ENCODE data around the gene CHKA.

DNA sequence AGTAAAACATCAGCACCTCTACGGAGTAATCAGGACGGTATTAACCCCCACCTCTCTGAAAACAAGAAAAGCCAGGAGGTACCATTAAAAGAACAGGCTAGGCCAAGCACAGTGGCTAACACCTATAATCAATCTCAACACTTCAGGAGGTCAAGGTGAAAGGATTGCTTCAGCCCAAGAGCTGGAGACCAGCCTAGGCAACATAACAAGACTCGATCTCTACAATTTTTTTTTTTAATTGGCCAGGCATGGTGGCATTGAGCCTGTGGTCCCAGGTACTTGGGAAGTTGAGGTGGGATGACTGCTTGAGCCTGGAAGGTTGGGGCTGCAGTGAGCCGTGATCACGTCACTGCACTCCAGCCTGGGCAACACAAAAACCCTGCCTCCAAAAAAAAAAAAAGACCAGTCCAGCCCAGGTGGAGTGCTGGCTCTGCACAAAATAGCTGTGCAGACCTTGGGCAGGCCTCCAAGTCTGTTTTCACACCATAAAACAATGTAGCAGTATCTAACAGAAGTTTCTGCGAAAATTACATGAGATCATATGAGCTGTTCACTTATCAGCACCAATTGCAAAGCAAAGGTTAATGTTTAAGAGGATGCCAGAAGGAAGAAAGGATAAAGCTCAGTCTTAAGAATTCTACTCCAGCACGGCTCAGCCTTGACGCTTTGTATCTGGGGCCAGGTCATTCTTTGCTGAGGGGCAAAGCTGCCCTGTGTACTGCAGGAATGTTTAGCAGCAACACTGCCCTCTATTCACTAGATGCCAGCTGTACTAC is 14.8 kb downstream of the CHKA start:
- TF ChIP-seq TAF1 (IDR thresholded peaks at IDR 0.05; ENCODE audit: borderline replicate concordance, insufficient read depth, low read length) (no peak), POLR2AphosphoS5 (IDR thresholded peaks at IDR 0.05; ENCODE audit: low read depth, low read length) (no peak)
- TF ChIP-seq, protein P1, sequence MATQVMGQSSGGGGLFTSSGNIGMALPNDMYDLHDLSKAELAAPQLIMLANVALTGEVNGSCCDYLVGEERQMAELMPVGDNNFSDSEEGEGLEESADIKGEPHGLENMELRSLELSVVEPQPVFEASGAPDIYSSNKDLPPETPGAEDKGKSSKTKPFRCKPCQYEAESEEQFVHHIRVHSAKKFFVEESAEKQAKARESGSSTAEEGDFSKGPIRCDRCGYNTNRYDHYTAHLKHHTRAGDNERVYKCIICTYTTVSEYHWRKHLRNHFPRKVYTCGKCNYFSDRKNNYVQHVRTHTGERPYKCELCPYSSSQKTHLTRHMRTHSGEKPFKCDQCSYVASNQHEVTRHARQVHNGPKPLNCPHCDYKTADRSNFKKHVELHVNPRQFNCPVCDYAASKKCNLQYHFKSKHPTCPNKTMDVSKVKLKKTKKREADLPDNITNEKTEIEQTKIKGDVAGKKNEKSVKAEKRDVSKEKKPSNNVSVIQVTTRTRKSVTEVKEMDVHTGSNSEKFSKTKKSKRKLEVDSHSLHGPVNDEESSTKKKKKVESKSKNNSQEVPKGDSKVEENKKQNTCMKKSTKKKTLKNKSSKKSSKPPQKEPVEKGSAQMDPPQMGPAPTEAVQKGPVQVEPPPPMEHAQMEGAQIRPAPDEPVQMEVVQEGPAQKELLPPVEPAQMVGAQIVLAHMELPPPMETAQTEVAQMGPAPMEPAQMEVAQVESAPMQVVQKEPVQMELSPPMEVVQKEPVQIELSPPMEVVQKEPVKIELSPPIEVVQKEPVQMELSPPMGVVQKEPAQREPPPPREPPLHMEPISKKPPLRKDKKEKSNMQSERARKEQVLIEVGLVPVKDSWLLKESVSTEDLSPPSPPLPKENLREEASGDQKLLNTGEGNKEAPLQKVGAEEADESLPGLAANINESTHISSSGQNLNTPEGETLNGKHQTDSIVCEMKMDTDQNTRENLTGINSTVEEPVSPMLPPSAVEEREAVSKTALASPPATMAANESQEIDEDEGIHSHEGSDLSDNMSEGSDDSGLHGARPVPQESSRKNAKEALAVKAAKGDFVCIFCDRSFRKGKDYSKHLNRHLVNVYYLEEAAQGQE (IDR thresholded peaks at IDR 0.05; ENCODE audit: insufficient read depth in 1 of 2, low read depth in 2 of 2, low read length in 2 of 2): no peak
